PC-3 (cell line): ENCODE measurements around the gene CDKN1B.

Experiments used
- CTCF ChIP-seq: fragments of 300-600 bp; sonication (generic); conservative IDR thresholded peaks from 2 replicates; pipeline ENCODE4 v1.5.1; 2017; ENCODE audit warnings: antibody characterized with exemption, low read depth, mild to moderate bottlenecking, low read length
- EZH2 ChIP-seq: fragments of 300-600 bp; sonication (generic); IDR thresholded peaks from one replicate; pipeline ENCODE4 v1.6.1; 2017; ENCODE audit warnings: antibody characterized with exemption, mild to moderate bottlenecking, low read length; ENCODE audit not compliant: unreplicated experiment
- EZH2phosphoT487 ChIP-seq: fragments of 300-600 bp; sonication (generic); IDR thresholded peaks from 2 replicates; pipeline ENCODE4 v1.6.1; 2018; ENCODE audit warnings: mild to moderate bottlenecking, antibody characterized with exemption, low read length, borderline replicate concordance

DNA sequence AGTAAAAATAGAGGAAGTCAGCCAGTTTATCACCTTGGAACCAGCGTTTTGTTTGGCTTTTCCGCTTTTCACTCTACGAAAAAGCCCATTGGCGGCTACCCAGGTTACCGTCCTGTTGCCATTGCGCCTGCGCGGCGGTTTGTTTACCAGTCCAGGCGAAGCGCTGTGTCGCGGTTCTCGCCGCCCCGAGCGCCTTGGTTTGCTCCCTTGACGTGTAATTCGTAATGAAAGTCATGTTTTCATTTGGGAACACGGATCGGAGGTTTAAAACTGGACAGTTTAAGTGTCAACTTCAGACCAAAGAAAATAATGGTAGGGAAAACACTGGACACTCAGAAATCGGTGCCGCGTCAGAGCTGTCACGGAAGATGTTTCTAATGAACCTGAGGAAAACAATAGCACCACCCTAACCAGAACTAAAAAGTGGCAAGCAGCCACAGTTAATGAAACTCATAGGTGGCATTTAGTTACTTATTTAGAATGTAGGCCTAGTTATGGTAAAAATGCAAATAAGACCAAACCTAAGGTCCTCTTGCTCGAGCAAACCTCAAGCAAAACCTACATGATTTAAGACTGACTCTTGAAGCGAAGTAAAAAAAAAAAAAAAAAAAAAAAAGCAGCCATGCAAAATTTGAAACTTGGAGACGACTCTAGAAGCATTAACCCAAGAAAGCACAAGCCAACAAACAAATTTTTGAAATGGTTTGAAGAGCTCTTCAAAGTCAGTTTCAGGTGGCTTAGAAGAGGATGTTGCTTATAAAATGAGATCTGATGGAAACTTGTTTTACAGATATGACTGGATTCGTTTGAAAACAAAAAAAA is 20.4 kb upstream of the CDKN1B start:
- TF ChIP-seq CTCF (no peak), EZH2phosphoT487 (no peak), EZH2 (no peak)
